ENCODE results near the gene PLD1.

The PLD1 gene

DNA sequence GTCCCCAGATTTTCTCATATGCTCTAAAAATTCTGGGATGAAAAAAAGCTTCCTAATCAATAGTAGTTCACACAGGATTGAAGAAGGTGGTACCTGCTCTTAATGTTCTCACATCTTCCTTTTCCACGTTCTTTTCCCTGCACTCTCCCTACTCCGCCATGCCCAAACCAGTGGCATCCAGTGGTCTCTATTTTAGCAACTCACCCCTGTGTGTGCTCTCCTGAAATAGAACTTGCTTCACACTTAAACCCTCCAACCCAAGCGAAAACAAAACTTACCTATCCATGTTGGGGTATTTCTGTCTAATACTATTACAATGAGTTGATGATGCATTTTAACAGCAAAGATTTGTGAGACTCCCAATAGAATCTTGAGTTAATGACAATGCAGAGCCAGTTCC, 148.8 kb downstream of the PLD1 start:
- Histone ChIP-seq H3K27me3 (no peaks in the 10 kb centered on the region), H3K4me1 (no peaks in the 10 kb centered on the region), H3K4me3 (ENCODE audit: low read depth, low read length) (no peak overlapping the region), H3K36me3 (no peaks in the 10 kb centered on the region), H3K9me3 (no peaks in the 10 kb centered on the region)
- DNase-seq = no peak
- TF ChIP-seq, protein P1, sequence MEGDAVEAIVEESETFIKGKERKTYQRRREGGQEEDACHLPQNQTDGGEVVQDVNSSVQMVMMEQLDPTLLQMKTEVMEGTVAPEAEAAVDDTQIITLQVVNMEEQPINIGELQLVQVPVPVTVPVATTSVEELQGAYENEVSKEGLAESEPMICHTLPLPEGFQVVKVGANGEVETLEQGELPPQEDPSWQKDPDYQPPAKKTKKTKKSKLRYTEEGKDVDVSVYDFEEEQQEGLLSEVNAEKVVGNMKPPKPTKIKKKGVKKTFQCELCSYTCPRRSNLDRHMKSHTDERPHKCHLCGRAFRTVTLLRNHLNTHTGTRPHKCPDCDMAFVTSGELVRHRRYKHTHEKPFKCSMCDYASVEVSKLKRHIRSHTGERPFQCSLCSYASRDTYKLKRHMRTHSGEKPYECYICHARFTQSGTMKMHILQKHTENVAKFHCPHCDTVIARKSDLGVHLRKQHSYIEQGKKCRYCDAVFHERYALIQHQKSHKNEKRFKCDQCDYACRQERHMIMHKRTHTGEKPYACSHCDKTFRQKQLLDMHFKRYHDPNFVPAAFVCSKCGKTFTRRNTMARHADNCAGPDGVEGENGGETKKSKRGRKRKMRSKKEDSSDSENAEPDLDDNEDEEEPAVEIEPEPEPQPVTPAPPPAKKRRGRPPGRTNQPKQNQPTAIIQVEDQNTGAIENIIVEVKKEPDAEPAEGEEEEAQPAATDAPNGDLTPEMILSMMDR (IDR thresholded peaks at IDR 0.05; ENCODE audit: low read depth, low read length) = no peak

DNA sequence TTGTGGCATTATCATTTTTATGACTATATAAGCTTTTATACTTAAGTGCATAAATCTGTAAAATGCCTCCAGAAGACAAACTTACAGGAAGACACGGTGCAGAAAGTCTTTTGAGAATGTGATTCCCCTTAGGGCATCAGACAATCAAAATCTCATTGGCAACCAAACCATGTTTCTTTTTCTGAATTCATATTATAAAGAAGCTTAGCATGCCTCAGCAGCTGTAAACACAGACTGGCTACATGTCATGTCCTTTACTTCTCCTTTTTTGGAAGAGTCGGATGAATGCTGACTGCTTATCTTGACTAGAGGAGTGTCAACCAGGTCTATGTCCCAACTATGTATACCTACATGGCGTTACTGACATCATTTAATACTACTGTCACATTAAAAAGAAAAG, 150.1 kb downstream of the PLD1 start:
- H3K36me3 ChIP-seq = no peaks in the 10 kb centered on the region
- no peaks in the 10 kb centered on the region for H3K4me1 ChIP-seq
- no peak overlapping the region for H3K4me3 ChIP-seq (ENCODE audit: low read depth, low read length)
- no peak for DNase-seq
- H3K27me3 ChIP-seq = no peaks in the 10 kb centered on the region
- no peaks in the 10 kb centered on the region for H3K9me3 ChIP-seq
- TF ChIP-seq, protein P1 (IDR thresholded peaks at IDR 0.05; ENCODE audit: low read depth, low read length) = no peak

DNA sequence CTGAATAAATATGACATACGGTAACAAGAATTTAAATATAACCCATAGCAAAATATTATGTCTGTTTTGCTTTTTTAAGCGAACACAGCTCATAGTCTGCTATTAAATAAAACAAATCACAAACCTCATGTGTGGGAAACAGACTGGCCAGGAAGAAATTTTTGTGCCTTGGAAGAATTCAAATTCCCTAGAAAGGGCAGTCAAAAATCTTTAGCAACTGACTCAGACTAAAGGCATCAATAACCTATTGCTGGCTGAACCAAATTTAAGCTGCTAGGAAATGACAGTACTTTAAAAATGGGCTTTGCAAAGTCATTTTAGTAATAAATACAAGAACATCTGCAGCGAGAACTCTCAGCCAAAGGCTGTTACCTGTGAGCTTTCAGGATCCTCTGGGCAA, 151.4 kb downstream of the PLD1 start:
- TF ChIP-seq, protein P1 (IDR thresholded peaks at IDR 0.05; ENCODE audit: low read depth, low read length) = no peak
- no peak for DNase-seq
- Histone ChIP-seq H3K9me3 (no peaks in the 10 kb centered on the region), H3K27me3 (no peaks in the 10 kb centered on the region), H3K4me1 (no peaks in the 10 kb centered on the region), H3K4me3 (ENCODE audit: low read depth, low read length) (no peak overlapping the region), H3K36me3 (no peaks in the 10 kb centered on the region)

DNA sequence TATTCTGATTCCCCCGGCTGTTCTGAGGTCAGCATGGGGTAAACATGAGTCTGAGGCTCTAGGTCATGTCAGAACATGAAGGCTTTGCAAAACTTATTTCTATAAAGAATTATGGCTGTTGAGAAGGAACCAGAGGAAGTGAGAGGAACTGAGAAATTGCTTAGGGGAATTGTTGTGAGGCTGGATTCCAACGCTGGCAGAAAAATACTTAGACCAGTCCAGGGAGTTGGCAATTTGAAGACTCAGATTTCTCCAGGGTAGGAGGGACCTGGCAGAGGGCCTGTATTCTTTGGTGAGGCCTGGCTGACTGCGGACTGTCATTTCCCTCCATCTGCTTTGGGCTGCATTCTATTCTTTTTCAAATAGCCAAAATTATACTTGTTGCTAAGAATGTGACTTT, 155.5 kb downstream of the PLD1 start:
- TF ChIP-seq, protein P1 (IDR thresholded peaks at IDR 0.05; ENCODE audit: low read depth, low read length) = no peak
- DNase-seq = no peak
- Histone ChIP-seq H3K27me3 (no peaks in the 10 kb centered on the region), H3K4me3 (ENCODE audit: low read depth, low read length) (no peak overlapping the region), H3K36me3 (no peaks in the 10 kb centered on the region), H3K4me1 (peaks cover 3% of the 10 kb centered on the region; the same call in 1 of the 2 replicates), H3K9me3 (no peaks in the 10 kb centered on the region)

DNA sequence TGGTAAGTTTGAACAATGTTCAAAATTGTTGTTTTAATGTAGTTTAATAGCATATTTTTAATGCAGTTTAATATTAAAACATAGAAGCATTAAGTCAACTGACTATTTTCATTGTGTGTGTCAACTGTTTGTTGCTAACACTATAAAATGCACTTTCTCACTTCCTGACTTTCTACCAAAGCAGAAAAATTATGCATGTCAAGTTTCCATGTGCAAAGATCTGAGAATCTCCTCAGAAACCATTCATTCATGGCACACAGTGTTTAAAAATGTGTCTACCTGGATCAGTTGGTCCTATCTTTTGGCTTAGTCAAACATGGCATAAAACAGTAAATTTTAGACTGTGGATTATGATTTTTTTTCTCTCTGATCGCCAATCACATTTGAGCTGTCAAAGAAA, 156.0 kb downstream of the PLD1 start:
- no peaks in the 10 kb centered on the region for H3K9me3 ChIP-seq
- TF ChIP-seq, protein P1 (IDR thresholded peaks at IDR 0.05; ENCODE audit: low read depth, low read length) = no peak

DNA sequence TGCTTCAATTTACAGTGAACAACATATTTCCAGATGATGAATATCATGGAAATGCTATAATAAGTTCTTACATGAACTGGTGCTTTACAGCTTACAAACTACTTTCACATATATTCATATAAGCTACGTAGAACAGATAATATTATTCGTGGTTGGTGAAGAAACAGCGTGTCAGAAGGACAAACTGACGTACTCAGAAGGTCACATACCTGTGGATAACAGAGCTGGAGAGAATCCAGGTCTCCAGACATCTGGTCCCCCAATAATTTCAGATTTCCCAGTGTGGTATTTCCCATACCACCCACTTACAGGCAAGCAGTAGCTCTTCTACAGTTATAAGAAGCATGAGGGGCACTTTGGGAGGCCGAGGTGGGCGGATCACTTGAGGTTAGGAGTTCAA, 156.6 kb downstream of the PLD1 start:
- H3K4me3 ChIP-seq (ENCODE audit: low read depth, low read length) = no peak overlapping the region
- no peak for DNase-seq
- H3K9me3 ChIP-seq = no peaks in the 10 kb centered on the region
- TF ChIP-seq, protein P1 (IDR thresholded peaks at IDR 0.05; ENCODE audit: low read depth, low read length) = no peak
- H3K4me1 ChIP-seq = peaks cover 3% of the 10 kb centered on the region; the same call in 1 of the 2 replicates
- H3K36me3 ChIP-seq = no peaks in the 10 kb centered on the region
- no peaks in the 10 kb centered on the region for H3K27me3 ChIP-seq

More for the DNA sequence above, 156.0 kb downstream of the PLD1 start:
- H3K27me3 ChIP-seq = no peaks in the 10 kb centered on the region
- H3K4me3 ChIP-seq (ENCODE audit: low read depth, low read length) = no peak overlapping the region
- DNase-seq = no peak
- H3K4me1 ChIP-seq = peaks cover 3% of the 10 kb centered on the region; the same call in 1 of the 2 replicates
- H3K36me3 ChIP-seq = no peaks in the 10 kb centered on the region

Data from BE2C (cell line).